HEK293 (cell line): ENCODE results near the gene ASB6.
A peak's percentile ranks its signal among the peaks of the same experiment; 100 is the strongest.

Experiments used
- CTCF ChIA-PET: fragments of 350-600 bp; formaldehyde crosslinking; extraction: SDS; loops from one replicate; lab custom pipeline; 2021; ENCODE audit warnings: antibody characterized with exemption; lab: Yijun Ruan, JAX
- POLR2A ChIA-PET: fragments of 300-600 bp; formaldehyde crosslinking; extraction: SDS; loops from one replicate; lab custom pipeline; 2020; ENCODE audit warnings: antibody characterized with exemption, inconsistent platforms; lab: Yijun Ruan, JAX
- H3K27ac ChIP-seq: fragments of 200-500 bp; sonication (Bioruptor generic); 2 replicates; pipeline ENCODE4 v1.5.1; 2014; ENCODE audit warnings: low read depth, low read length, control low read depth, inconsistent platforms; ENCODE audit errors: extremely low read depth
- H3K36me3 ChIP-seq, 2 experiments: fragments of 200-500 bp in 1 of 2; sonication (Bioruptor generic) in 1 of 2; 1 replicate in 1 of 2; 2 replicates in 1 of 2; pipeline ENCODE4 v1.5.1; 2014 to 2017; ENCODE audit warnings: inconsistent platforms in 2 of 2, low read length in 2 of 2; ENCODE audit not compliant: control insufficient read depth in 2 of 2, insufficient read depth in 1 of 2
- H3K4me1 ChIP-seq: fragments of 200-500 bp; sonication (Bioruptor generic); 2 replicates; pipeline ENCODE4 v1.5.1; 2014; ENCODE audit warnings: mild to moderate bottlenecking, low read length, inconsistent platforms; ENCODE audit not compliant: control insufficient read depth, insufficient read depth
- H3K4me3 ChIP-seq: 2 replicates; pipeline ENCODE4 v1.5.1; 2011; ENCODE audit warnings: low read depth, mild to moderate bottlenecking, control low read depth, low read length, moderate library complexity
- H3K9me3 ChIP-seq: fragments of 200-500 bp; sonication (Bioruptor generic); 2 replicates; pipeline ENCODE4 v1.5.1; 2014; ENCODE audit warnings: low read depth, low read length, inconsistent platforms; ENCODE audit not compliant: control insufficient read depth, insufficient read depth
- HOXC10 ChIP-seq: sonication (generic); formaldehyde crosslinking; IDR thresholded peaks from 2 replicates; pipeline ENCODE4 v1.8.1; 2023; ENCODE audit warnings: mild to moderate bottlenecking, missing genetic modification reagents
- KLF10 ChIP-seq: fragments of 450-650 bp; IDR thresholded peaks from 2 replicates; pipeline ENCODE4 v1.5.1; 2018; ENCODE audit warnings: missing biosample characterization, mild to moderate bottlenecking, missing genetic modification characterization
- MEIS1 ChIP-seq: sonication (generic); formaldehyde crosslinking; IDR thresholded peaks from 2 replicates; pipeline ENCODE4 v1.8.1; 2022; ENCODE audit warnings: missing genetic modification reagents, mild to moderate bottlenecking, borderline replicate concordance
- MYNN ChIP-seq: fragments of 450-650 bp; formaldehyde crosslinking; IDR thresholded peaks from 2 replicates; pipeline ENCODE4 v1.5.1; 2016; ENCODE audit warnings: missing biosample characterization, missing genetic modification characterization, borderline replicate concordance
- ZBTB21 ChIP-seq: fragments of 450-650 bp; formaldehyde crosslinking; IDR thresholded peaks from 2 replicates; pipeline ENCODE4 v1.5.1; 2017; ENCODE audit warnings: missing biosample characterization, missing genetic modification characterization
- ZEB2 ChIP-seq: fragments of 450-650 bp; formaldehyde crosslinking; IDR thresholded peaks from 2 replicates; pipeline ENCODE4 v1.5.1; 2016; ENCODE audit warnings: missing biosample characterization, missing genetic modification characterization
- ZFP41 ChIP-seq: fragments of 450-650 bp; formaldehyde crosslinking; IDR thresholded peaks from 2 replicates; pipeline ENCODE4 v1.5.1; 2016; ENCODE audit warnings: missing biosample characterization, missing genetic modification characterization, borderline replicate concordance
- ZIC2 ChIP-seq: fragments of 450-650 bp; formaldehyde crosslinking; IDR thresholded peaks from 2 replicates; pipeline ENCODE4 v1.5.1; 2016; ENCODE audit warnings: missing biosample characterization, missing genetic modification characterization
- ZNF133 ChIP-seq: fragments of 450-650 bp; formaldehyde crosslinking; IDR thresholded peaks from 2 replicates; pipeline ENCODE4 v1.5.1; 2016; ENCODE audit warnings: missing biosample characterization, missing genetic modification characterization
- ZNF175 ChIP-seq: fragments of 450-650 bp; formaldehyde crosslinking; IDR thresholded peaks from 2 replicates; pipeline ENCODE4 v1.5.1; 2016; ENCODE audit warnings: missing biosample characterization, missing genetic modification characterization
- ZNF558 ChIP-seq: fragments of 450-650 bp; formaldehyde crosslinking; IDR thresholded peaks from 2 replicates; pipeline ENCODE4 v1.5.1; 2016; ENCODE audit warnings: missing biosample characterization, missing genetic modification characterization
- ZNF624 ChIP-seq: fragments of 450-650 bp; formaldehyde crosslinking; IDR thresholded peaks from 2 replicates; pipeline ENCODE4 v1.5.1; 2017; ENCODE audit warnings: missing biosample characterization, missing genetic modification characterization
- ZNF768 ChIP-seq: fragments of 450-650 bp; formaldehyde crosslinking; IDR thresholded peaks from 2 replicates; pipeline ENCODE4 v1.5.1; 2018; ENCODE audit warnings: missing biosample characterization, mild to moderate bottlenecking, missing genetic modification characterization
- ZNF837 ChIP-seq: fragments of 450-650 bp; formaldehyde crosslinking; IDR thresholded peaks from 2 replicates; pipeline ENCODE4 v1.5.1; 2016; ENCODE audit warnings: missing biosample characterization, missing genetic modification characterization
- ZNF843 ChIP-seq: fragments of 450-650 bp; formaldehyde crosslinking; IDR thresholded peaks from 2 replicates; pipeline ENCODE4 v1.5.1; 2016; ENCODE audit warnings: missing biosample characterization, missing genetic modification characterization
- TF ChIP-seq, protein P1 (sequence below): fragments of 450-650 bp; formaldehyde crosslinking; IDR thresholded peaks from 2 replicates; pipeline ENCODE4 v1.5.1; 2016; ENCODE audit warnings: missing biosample characterization, missing genetic modification characterization
- TF ChIP-seq, protein P2 (sequence below): fragments of 450-650 bp; formaldehyde crosslinking; IDR thresholded peaks from 2 replicates; pipeline ENCODE4 v1.5.1; 2016; ENCODE audit warnings: missing biosample characterization, missing genetic modification characterization
- TF ChIP-seq, protein P3 (sequence below): fragments of 450-650 bp; formaldehyde crosslinking; conservative IDR thresholded peaks from 2 replicates; pipeline ENCODE4 v1.5.1; 2016; ENCODE audit warnings: low read depth, missing biosample characterization, missing genetic modification characterization
- TF ChIP-seq, protein P4 (sequence below): fragments of 450-650 bp; formaldehyde crosslinking; IDR thresholded peaks from 2 replicates; pipeline ENCODE4 v1.5.1; 2016; ENCODE audit warnings: missing biosample characterization, missing genetic modification characterization

ASB6 gene

DNA sequence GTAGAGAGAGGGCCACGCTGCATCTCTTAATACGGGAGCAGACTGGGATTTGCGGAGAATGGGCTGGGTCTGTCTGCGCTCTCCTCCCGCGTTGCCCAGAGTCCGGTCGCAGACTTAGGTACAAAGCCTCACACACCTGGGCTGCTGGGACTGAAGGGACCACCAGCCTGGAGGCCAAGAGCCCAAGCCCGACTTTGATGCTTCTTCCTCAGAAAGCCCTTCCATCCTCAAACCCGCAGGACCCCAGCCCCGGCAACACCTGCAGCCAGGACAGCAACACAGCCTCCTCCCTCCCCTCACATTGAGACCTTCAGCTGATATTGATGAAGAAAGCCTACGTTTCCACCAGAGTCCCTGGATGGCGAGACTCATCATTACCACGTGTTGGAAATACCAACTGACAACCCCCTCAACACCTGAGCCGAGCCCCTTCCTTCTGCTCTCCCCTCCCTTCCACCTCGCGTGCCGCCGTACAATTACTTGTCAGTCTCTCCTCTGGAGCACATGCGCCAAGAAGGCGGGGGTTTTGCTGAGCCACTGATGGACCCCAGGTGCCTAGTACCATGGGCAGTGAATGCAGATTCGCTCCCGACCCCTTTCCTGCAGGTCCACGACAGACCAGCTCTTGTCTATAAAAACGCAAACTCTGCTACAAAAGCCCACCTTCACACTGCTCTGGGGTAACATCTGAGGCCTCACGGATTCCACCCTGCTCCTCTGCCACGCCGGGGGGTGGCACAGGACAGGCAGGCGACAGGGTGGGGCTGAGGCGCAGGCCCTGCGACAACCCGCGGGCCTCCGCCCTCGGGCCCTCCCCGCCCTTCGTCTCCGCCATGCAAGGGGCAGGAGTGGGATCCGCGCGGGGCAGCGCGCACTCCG, 841 bp downstream of the ASB6 start (continued):
- TF ChIP-seq, protein P1, sequence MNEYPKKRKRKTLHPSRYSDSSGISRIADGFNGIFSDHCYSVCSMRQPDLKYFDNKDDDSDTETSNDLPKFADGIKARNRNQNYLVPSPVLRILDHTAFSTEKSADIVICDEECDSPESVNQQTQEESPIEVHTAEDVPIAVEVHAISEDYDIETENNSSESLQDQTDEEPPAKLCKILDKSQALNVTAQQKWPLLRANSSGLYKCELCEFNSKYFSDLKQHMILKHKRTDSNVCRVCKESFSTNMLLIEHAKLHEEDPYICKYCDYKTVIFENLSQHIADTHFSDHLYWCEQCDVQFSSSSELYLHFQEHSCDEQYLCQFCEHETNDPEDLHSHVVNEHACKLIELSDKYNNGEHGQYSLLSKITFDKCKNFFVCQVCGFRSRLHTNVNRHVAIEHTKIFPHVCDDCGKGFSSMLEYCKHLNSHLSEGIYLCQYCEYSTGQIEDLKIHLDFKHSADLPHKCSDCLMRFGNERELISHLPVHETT (tag by site-specific recombination) = no peak
- no peak for TF ChIP-seq KLF10 (tag by site-specific recombination)
- no peak for TF ChIP-seq ZNF768 (tag by site-specific recombination)
- TF ChIP-seq, protein P2, sequence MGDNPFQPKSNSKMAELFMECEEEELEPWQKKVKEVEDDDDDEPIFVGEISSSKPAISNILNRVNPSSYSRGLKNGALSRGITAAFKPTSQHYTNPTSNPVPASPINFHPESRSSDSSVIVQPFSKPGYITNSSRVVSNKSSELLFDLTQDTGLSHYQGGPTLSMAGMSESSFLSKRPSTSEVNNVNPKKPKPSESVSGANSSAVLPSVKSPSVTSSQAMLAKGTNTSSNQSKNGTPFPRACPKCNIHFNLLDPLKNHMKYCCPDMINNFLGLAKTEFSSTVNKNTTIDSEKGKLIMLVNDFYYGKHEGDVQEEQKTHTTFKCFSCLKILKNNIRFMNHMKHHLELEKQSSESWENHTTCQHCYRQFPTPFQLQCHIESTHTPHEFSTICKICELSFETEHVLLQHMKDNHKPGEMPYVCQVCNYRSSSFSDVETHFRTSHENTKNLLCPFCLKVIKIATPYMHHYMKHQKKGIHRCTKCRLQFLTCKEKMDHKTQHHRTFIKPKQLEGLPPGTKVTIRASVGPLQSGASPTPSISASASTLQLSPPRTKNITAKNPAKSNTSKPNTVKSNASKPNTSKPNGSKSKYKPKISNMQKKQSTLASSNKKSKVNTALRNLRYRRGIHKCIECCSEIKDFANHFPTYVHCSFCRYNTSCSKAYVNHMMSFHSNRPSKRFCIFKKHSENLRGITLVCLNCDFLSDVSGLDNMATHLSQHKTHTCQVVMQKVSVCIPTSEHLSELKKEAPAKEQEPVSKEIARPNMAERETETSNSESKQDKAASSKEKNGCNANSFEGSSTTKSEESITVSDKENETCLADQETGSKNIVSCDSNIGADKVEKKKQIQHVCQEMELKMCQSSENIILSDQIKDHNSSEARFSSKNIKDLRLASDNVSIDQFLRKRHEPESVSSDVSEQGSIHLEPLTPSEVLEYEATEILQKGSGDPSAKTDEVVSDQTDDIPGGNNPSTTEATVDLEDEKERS (tag by site-specific recombination) = no peak
- TF ChIP-seq ZNF558 (tag by site-specific recombination) = no peak
- TF ChIP-seq, all 188 proteins: peak for 15

DNA sequence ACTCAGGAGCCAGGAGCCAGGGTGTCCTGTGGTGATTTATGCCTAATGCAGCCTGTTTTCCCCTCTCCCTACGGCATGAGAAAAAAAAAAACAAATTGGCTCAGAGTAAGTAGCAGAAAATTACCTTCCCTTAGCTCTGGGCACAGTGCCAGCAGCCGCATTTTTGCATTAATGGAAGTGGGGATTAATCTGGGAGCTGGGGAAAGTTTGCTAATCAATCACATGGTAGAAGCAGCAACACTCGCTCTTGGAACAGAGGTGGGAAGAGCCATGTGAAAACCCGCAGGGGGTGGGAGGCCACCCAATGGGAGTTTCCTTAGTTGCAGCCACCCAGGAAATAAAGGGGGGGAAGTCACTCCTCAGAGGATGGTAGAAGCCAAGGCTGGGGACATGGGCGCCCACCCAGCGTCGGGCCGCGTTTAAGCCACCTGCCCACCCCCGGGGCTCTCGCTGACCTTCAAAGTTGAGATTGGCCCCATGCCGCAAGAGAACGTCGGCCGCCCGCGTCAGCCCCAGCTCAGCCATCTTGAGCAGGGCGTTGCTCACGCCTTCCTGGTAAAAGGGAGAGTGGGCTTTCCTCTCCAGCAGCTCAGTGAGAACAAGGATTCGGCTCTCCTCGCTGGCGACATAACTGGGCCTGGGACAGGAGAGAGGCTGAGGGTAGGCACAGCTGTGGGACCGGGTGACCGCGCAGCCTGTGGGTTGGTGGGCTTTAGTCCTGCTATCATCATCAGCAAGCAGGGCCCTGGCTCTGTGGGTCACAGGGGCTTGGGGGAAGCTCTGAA, 1.7 kb downstream of the ASB6 start:
- Histone ChIP-seq H3K4me3 (peak overlapping the region; percentile 79), H3K36me3 (peaks cover 4 to 43% of the 10 kb centered on the region in 2 experiments; a peak in 2 of 3 replicates), H3K27ac (peak overlapping the region; percentile 70), H3K9me3 (no peaks in the 10 kb centered on the region), H3K4me1 (peaks cover 11% of the 10 kb centered on the region)
- CTCF ChIA-PET = interaction anchor here (0.6 to 3.2 kb wide), 19 partner anchors 8 to 930 kb away, joined by 3 to 28 read pairs (median 8); partner anchors contain the start of gene C9orf50
- POLR2A ChIA-PET = interaction anchor here (0.5 to 5.5 kb wide), 11 partner anchors 10 to 552 kb away, joined by 3 to 57 read pairs (median 3); partner anchors contain the start of genes IER5L and NTMT1
- TF ChIP-seq HOXC10 (CRISPR knock-in tag) (no peak), ZIC2 (tag by site-specific recombination) (peak; percentile 87), MEIS1 (CRISPR knock-in tag) (no peak), ZFP41 (tag by site-specific recombination) (no peak), ZNF843 (tag by site-specific recombination) (peak; percentile 40; the same call in 1 of the 2 replicates), ZEB2 (tag by site-specific recombination) (peak; percentile 87), ZNF175 (tag by site-specific recombination) (no peak), ZNF624 (no peak), MYNN (tag by site-specific recombination) (no peak), ZNF837 (tag by site-specific recombination) (no peak), ZNF133 (tag by site-specific recombination) (no peak), KLF10 (tag by site-specific recombination) (peak; percentile 92), ZBTB21 (no peak)
- TF ChIP-seq, protein P3, sequence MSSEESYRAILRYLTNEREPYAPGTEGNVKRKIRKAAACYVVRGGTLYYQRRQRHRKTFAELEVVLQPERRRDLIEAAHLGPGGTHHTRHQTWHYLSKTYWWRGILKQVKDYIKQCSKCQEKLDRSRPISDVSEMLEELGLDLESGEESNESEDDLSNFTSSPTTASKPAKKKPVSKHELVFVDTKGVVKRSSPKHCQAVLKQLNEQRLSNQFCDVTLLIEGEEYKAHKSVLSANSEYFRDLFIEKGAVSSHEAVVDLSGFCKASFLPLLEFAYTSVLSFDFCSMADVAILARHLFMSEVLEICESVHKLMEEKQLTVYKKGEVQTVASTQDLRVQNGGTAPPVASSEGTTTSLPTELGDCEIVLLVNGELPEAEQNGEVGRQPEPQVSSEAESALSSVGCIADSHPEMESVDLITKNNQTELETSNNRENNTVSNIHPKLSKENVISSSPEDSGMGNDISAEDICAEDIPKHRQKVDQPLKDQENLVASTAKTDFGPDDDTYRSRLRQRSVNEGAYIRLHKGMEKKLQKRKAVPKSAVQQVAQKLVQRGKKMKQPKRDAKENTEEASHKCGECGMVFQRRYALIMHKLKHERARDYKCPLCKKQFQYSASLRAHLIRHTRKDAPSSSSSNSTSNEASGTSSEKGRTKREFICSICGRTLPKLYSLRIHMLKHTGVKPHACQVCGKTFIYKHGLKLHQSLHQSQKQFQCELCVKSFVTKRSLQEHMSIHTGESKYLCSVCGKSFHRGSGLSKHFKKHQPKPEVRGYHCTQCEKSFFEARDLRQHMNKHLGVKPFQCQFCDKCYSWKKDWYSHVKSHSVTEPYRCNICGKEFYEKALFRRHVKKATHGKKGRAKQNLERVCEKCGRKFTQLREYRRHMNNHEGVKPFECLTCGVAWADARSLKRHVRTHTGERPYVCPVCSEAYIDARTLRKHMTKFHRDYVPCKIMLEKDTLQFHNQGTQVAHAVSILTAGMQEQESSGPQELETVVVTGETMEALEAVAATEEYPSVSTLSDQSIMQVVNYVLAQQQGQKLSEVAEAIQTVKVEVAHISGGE (tag by site-specific recombination) = 0 out of 2 replicates have a peak, but pooled peaks have one; percentile 11
- TF ChIP-seq, protein P4, sequence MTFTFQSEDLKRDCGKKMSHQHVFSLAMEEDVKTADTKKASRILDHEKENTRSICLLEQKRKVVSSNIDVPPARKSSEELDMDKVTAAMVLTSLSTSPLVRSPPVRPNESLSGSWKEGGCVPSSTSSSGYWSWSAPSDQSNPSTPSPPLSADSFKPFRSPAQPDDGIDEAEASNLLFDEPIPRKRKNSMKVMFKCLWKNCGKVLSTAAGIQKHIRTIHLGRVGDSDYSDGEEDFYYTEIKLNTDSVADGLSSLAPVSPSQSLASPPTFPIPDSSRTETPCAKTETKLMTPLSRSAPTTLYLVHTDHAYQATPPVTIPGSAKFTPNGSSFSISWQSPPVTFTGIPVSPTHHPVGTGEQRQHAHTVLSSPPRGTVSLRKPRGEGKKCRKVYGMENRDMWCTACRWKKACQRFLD (tag by site-specific recombination) = no peak
- TF ChIP-seq, protein P1 (tag by site-specific recombination) = peak; percentile 80; the same call in 1 of the 2 replicates
